ENCODE results near the gene PKP3.
"Not testable (repeated sequence)": the region's sequence is repeated elsewhere in the genome, so short reads cannot be mapped to it uniquely, and the experiment has no call there.

PKP3 gene

DNA sequence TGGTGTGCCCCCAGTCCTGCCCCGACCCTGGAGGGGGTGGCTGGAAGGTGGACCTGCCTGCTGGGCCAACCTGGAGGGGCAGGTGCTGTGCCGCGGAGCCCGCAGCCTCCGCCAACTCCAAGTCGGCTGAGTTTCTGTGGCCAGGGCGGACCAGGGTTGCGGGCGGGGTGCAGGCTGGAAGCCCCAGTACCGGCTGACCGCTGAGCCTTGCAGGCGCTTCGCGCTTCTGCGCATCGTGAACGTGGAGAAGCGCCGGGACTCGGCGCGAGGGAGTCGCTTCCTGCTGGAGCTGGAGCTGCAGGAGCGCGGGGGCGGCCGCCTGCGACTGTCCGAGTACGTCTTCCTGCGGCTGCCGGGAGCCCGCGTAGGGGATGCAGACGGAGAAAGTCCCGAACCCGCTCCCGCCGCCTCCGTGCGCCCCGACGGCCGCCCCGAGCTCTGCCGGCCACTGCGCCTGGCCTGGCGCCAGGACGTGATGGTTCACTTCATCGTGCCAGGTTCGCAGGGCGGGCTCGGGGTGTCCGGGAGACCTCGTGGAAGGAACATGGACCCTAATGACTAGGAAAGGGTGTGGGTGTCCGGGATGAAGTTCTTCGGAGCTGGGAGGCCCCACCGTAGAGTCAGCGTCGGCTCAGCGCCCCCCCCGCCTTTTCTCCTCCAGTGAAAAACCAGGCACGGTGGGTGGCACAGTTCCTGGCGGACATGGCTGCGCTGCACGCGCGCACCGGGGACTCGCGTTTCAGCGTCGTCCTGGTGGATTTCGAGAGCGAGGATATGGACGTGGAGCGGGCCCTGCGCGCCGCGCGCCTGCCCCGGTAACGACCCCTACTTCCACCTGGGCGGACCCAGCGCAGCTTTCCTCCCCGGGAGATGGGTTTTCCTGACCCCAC lies 14.6 kb upstream of the PKP3 start:
- no peak for DNase-seq

DNA sequence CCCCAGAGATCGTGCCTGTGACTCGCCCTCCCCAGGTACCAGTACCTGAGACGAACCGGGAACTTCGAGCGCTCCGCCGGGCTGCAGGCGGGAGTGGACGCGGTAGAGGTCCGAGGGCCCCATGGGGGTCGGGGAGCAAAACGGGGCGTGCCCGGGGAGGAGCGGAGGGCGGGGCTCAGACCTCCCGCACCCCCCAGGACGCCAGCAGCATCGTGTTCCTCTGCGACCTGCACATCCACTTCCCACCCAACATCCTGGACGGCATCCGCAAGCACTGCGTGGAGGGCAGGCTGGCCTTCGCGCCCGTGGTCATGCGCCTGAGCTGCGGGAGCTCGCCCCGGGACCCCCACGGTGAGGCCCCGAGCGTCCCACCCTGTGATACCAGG lies 13.9 kb upstream of the PKP3 start:
- no peak for DNase-seq

DNA sequence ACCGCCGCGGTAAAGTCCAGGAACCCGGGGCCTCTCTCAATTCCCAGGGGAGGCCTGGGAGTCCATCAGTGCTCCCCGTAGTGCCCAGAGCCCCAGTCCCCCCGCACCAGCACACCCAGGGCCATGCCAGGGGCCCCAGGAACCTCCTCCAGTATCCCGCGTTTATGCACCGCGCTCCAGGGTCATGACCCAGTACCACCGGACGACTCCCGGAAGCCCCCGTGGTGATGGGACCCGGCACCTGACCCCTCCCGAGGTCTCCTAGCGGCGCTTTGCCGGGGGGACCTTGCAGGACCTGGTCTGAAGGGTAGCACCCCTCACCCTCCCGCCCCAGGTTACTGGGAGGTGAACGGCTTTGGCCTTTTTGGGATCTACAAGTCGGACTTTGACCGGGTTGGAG lies 13.5 kb upstream of the PKP3 start:
- DNase-seq: no peak

DNA sequence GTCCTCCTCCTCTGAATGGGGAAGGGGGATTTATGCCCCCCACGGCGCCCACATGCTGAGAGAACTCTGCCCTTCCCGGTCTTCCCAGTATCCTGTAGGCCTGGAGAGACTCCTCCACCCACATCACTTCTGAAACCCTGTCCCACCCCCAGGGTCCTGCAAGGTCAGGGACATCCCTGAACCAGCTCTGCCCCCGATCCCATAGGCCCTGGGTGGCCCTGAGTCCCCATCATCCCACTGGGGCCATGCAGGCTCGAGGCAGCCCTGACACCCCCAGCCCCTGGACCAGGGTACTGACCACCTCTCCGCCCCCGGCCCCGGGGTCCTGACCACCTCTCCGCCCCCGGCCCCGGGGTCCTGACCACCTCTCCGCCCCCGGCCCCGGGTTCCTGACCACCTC lies 13.0 kb upstream of the PKP3 start:
- DNase-seq: no peak

DNA sequence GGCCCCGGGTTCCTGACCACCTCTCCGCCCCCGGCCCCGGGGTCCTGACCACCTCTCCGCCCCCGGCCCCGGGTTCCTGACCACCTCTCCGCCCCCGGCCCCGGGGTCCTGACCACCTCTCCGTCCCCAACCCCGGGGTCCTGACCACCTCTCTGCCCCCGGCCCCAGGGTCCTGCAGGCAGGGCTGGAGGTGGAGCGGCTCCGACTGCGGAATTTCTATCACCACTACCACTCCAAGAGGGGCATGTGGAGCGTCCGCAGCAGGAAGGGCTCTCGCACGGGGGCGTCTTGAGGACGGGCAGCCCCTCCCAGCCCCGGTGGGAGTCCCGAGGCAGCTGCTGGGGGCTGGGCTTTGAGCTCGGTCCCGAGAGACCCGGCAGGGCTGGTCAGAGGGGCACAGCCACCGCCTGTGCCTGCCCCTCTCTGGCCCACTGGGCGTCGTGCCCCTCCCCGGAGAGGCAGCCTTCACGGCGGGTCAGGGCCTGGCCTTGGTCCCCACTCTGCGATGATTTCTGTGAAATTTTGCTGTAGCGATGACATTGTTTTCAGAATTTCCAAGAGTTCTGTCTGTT lies 12.4 kb upstream of the PKP3 start:
- no peak for DNase-seq

DNA sequence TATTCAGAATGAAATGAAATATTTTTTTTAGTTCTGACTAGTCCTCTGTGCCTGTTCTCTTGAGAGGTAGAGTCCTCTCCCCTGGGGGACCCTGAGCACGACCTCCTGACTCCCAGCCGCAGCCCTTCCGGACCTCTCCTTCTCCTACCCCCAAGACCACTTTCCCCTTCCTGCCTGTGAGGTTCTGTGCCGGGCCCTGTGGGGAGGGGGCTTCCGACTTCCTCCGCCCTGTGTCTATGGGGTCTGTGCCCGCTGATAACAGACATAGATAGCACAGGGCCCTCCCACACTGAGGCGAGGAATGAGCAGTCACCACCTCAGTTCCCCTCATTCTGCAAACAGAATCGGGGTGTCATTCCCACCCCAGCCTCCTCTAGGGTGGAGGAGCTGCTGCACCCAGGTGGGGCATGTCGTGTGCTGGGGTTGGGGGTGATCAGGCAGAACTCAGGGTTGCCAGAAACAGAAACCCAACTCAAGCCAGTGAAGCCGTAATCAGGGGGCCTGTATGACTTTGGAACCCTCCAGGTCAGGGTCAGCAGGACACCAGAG lies 11.9 kb upstream of the PKP3 start:
- DNase-seq: no peak

DNA sequence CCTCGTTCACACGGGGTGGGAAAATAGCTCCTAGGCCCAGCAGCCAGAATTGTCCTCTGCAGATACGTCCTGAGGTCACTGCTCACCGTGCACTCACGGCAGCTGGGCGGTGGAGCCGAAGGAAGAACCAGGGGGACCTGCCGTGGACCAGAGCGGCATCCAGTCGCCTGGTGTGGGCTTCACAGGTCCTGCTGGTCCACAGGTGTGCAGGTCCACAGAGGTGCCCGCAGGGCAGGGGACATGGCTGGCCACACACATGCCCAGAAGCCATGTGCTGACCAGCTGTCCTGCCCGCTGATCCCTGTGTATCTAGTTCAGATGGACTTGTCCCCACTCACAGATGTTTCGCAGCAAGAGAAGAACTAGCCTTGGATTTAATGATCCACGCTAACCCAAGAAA lies 10.6 kb upstream of the PKP3 start:
- DNase-seq: no peak

DNA sequence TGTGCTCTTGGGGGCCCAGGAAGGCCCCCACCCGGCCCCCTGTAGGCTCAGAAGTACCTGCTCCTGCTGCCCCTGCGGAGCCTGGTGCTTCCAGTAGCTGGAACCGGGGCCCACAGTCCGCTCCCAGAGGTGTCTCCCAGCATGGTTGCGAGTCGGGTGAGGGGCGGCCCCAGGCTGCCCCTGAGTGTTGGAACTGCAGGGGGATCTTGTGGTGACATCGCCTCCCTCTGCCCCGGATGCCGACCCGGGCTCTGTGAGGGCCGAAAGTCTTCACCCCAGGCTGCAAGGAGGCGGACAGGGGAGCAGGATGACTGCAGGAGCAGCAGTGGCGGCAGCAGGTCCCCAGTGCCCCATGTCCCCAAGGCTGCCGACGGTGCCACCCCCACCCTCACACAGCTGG lies 9.5 kb upstream of the PKP3 start:
- DNase-seq: no peak

DNA sequence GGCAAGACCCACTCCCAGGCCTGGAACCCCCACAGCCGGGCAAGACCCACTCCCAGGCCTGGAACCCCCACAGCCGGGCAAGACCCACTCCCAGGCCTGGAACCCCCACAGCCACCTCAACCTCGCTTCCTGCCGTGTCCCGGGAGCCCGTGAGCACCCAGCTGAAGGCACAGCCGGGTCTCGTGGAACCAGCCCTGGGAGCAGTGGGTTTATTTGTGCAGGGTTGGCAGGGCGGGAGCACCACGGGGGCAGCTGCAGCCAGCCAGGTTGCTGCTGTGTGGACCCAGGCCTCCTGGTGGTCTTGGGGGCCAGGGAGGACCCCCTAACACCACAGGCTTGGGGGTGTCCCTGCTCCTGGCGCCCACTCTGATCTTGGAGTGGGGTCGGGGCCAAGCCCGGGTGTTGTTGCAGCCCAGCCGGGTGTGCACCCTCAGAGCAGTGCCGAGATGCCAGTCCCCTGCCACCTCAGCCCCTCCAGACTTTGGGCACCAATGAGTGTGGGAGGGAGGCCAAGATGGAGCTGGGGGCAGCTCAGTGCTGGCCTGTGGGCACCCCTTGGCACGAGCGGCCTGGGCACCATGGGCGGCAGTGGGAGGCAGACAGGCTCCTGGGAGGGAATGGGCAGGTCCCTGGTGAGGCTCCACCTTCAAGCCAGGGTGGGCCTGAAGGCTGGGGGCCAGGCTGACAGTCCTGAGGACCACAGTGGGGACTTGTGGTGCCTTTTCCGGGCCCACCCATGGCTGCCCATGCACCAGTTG lies 8.2 kb upstream of the PKP3 start:
- DNase-seq: no peak

DNA sequence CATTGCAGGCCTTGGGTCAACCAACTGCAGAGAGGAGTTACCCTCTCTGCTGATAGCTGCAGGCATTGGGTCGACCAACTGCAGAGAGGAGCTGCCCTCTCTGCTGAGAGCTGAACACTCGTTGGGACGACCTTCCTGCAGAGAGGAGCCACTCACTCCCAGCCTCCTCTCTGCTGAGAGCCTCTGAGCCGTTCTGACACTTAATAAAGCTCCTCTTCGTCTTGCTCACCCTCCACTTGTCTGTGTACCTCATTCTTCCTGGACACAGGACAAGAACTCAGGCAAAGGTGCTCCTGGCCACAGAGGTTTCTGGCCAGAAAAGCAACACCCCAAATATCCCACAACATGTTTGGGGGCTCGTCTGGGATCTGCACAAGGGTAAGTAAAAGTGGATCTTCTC lies 7.5 kb upstream of the PKP3 start:
- no peak for DNase-seq

DNA sequence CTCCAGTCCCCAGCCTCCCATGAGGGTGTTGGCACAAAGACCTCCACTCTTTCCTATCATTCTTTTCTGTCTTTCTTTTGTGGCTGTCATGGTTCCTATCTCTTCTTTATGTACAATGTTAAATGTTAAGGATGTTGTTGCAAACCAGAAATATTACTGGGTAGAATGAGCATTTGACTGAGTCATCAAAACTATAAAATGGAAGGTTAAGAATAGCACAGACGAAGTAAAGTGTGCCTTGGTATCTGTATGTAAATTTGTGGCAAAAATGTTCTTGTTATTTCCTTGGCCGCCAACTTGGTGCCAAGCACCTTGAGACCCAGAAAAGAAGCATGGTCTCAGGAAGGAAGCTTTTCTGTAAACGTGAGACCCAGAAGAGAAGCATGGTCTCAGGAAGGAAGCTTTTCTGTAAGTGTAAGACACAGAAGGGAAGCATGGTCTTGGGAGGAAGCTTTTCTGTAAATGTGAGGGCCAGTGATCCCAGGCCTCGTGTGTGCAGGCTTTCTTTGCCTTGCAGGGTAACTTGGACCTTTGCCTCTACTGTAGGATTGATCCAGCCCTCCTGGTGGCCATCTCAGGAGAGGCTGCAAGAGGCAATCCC lies 6.7 kb upstream of the PKP3 start:
- no peak for DNase-seq

DNA sequence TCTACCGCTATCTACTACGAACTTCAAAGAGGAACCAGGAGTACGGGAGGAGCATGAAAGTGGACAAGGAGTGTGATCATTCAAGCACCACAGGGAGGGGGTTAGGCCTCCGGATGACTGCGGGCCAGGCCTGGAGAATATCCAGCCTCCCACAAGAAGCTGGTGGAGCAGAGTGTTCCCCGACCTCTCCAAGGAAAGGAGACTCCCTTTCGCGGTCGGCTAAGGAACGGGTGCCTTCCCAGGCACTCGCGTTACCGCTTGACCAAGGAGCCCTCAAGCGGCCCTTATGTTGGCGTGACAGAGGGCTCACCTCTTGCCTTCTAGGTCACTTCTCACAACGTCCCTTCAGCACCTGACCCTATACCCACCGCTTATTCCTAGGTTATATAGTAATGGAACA lies 4.6 kb upstream of the PKP3 start:
- DNase-seq: not testable (repeated sequence)

DNA sequence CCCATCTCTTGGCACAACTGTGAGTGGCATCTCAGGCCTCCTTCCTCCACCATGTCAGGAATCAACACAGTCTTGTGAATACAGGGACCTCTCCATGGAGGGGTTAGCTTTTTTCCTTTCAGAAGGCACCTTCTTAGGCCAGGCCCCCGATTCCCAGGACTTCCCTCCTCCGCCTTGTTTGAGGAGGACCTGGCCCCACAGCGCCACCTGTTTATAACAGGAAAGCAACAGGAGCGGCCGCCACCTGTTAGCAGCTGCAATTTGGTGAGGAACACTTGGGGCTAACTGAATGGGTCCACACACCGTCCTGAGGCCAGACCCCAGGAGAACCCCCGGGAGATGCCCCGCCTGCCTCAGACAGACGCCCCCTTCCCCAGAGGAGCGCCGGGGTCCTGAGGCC lies 3.8 kb upstream of the PKP3 start:
- no peak for DNase-seq

DNA sequence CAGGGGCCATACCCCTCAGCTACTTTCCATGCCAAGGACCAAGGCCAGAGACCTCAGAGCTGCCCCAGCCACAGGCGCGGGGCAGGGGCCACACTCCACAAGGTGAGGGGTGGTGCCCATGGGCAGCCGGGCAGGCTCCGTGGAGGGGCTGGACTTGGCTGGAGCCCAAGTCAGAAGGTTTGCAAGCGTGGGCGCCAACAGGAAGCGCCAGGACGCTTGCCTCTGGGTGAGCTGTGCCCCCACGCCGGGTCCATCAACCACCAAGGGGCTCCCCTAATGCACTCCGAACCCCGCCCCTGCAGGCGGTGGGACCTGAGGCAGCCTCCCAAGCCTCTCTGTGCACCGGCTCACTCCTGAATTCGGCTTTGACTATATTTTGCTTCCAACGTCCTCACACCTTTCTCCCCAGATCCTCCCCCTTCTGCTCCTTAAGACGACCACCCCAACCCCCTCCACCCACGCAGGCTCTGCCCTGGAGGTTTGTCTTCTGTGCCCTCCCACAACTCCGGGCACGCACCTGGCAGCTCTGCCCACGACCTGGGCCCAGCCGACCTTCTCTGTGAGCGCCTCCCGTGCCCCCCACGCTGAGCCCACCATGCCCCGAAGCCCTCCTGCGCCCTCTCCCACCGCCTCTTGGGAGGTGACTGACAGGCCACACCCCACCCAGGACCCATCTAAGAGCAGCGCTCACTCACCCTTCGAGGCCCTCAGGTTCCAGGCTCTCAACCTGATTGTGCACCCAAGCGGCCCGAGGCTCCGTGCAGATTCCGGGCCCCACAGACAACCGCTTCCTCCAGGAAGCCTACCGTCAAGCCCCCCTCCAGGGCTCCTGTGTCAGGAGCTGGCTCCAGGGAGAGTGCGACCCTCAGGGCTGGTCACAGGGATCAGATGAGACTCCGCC lies 2.6 kb upstream of the PKP3 start:
- DNase-seq: no peak

DNA sequence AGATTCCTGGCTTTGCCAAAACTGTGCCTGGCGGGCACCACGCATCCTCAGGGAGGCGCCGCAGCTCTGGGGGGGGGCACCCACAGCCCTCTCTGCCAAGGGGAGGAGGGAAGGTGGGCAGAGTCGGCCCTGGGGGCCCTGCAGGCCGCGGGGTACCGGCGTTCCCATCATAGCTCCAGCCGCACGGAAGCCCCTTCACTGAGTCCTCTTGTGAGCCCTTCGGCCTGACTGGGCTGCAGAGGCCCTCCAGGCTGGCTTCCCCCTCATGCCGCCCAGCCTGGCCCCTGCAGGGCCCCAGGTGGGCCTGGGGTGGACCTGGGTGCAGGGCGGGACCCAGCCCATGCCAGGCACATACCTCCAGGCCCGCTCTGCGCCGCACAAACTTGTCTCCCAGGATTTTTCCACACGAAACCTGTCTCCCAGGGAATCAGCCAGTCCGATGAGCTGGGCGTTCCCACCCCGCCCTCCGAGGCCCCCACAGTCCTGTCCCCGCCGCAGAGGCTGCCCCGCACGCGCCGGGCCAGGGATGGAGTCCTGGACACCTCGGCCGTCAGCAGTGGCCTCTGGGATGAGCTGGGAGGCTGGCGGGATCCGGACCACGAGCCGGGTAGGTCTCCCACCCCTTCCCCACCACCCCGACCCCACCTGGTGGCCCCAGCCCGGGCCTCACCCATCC lies 1.8 kb upstream of the PKP3 start:
- no peak for DNase-seq

DNA sequence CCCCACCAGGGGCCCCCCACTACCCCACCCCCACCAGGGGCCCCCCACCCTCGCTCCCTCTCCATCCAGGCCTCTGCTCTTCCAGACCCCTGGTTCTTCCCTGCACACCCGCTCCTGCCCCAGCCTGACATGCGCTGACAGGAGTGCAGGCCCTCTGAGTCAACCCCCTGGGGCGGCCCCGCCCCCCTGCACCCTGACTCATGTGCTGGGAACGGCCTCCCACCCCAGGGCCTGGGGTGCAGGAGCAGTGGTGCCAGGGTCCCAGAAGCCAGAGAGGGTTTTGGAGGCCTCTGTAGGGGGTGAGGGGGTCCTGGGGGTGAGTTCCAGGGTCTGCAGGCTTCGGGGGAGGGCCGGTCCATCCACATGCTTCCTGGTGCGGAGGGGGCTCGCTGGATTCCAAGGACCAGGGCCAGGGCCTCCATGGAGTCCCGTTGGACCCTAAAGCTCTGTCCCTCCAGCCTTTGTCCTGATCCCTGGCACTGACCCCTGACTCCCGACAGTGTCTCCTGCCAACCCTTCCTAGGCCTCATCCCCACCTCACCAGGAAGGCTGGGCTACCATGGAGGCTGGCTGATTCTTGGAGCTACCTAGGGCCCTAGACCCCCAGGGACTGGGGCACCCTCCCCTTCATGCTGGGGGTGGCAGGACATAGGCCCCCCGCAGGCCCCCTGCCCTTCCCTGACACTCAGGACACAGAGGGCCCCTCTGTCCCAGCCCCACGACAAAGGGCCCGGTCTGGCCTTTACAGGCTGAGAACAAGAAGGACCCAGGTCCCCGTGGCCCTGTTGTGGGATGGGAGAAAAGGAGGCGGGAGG lies 583 bp upstream of the PKP3 start:
- peak; percentile 53 for DNase-seq

DNA sequence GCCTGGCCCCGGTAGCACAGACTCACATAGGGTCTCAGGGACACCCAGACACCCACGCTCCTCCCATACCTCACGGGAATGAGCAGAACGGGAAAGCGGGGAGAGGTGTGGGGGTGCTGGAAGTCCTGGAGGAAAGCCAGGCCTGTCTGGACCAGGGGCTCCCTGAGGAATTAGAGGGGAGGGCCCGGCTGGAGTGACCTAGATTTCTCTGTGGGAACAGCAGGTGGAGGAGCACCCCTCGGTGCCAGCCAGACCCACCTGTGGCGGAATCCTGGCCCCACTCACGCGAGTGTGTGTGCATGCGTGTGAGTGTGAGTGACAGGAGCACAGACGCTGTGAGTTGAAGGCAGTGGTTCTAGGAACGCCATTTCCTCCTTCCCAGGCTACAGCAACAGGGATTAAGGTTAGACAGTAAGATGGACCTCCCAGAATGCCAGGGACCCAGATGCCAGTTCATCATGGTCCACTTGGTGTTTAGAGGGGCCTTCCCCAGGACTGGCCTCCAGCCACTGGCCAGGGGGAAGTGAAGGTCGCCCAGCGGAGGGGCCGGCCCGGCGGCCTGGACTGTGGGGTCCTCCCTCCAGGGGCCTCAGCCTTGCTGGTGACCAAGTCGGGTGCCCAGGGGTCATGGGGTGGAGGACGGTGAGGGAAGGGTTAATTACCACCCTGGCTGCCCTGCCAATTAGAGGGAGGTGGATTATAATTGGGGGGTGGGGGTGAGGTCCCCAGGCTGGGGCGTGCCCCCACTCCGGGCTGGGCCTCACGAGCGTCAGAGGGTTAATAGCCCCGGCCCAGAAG lies 1.0 kb downstream of the PKP3 start:
- DNase-seq: no peak

DNA sequence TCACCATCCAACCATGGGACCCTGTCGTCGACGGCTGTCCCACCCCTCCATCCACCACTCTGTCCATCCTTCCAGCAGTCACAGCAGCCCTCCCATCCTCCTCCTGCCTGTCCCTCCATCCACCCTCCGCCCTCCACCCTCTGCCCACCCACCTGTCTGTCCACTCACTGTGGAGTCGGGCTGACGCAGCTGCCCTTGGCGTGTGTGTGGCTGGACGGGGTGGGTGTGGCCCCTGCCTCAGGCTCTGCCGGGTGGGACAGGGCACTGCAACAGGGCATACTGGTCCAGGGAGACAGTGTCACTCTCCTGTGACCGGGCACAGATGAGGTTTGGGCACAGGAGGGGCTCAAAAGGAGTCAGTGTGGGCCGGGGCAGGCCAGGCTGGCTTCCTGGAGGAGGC lies 1.9 kb downstream of the PKP3 start:
- DNase-seq: no peak

DNA sequence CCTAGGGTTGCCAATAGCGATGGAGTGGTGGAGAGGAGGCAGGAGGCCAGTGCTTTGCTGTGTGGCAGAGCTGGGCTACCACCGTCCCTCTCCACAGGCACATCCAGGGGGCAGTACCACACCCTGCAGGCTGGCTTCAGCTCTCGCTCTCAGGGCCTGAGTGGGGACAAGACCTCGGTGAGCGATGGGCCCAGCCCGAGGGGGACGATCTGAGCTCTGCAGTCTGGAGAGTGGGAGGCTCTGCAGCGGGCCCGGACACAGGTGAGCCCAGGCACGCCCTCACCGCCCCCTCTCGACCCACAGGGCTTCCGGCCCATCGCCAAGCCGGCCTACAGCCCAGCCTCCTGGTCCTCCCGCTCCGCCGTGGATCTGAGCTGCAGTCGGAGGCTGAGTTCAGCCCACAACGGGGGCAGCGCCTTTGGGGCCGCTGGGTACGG lies 2.5 kb downstream of the PKP3 start:
- no peak for DNase-seq
